ENCODE data around the gene ADH1A.
"Not testable (repeated sequence)": the region's sequence is repeated elsewhere in the genome, so short reads cannot be mapped to it uniquely, and the experiment has no call there.

ADH1A gene

DNA sequence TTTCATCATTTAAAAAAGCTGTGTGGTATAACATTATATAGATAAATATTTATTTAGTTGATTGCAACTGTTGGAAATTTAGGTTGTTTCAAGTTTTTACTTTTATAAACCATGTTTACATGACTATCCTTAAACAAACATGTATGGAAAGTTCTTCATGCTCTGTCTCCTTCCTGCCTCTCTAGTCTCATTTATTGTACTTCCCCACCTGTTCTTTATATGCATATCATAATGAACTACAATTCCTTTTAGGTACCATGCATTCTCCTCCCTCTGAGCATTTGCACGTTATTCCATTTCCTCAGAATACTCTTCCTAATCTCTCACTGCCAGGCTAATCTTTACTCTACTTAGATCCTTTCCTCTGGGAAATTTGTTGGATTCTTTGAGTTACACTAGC is 54.8 kb downstream of the ADH1A start:
- no peaks in the 10 kb centered on the region for H3K27me3 ChIP-seq (ENCODE audit: insufficient read depth, poor library complexity, severe bottlenecking)
- no peak for DNase-seq (ENCODE audit: low read depth in 1 of 2, low spot score in 1 of 2)
- H3K27ac ChIP-seq (replicated peaks): no peak overlapping the region
- H3K4me3 ChIP-seq (replicated peaks; ENCODE audit: insufficient read depth, low read length): no peak overlapping the region
- TF ChIP-seq, protein P1, sequence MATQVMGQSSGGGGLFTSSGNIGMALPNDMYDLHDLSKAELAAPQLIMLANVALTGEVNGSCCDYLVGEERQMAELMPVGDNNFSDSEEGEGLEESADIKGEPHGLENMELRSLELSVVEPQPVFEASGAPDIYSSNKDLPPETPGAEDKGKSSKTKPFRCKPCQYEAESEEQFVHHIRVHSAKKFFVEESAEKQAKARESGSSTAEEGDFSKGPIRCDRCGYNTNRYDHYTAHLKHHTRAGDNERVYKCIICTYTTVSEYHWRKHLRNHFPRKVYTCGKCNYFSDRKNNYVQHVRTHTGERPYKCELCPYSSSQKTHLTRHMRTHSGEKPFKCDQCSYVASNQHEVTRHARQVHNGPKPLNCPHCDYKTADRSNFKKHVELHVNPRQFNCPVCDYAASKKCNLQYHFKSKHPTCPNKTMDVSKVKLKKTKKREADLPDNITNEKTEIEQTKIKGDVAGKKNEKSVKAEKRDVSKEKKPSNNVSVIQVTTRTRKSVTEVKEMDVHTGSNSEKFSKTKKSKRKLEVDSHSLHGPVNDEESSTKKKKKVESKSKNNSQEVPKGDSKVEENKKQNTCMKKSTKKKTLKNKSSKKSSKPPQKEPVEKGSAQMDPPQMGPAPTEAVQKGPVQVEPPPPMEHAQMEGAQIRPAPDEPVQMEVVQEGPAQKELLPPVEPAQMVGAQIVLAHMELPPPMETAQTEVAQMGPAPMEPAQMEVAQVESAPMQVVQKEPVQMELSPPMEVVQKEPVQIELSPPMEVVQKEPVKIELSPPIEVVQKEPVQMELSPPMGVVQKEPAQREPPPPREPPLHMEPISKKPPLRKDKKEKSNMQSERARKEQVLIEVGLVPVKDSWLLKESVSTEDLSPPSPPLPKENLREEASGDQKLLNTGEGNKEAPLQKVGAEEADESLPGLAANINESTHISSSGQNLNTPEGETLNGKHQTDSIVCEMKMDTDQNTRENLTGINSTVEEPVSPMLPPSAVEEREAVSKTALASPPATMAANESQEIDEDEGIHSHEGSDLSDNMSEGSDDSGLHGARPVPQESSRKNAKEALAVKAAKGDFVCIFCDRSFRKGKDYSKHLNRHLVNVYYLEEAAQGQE (IDR thresholded peaks at IDR 0.05; ENCODE audit: insufficient replicate concordance, low read depth): no peak
- TF ChIP-seq SPI1 (IDR thresholded peaks at IDR 0.05; ENCODE audit: borderline replicate concordance, low read depth): no peak
- no peak for TF ChIP-seq GABPA (IDR thresholded peaks at IDR 0.05; ENCODE audit: low read depth)
- TF ChIP-seq, protein P2, sequence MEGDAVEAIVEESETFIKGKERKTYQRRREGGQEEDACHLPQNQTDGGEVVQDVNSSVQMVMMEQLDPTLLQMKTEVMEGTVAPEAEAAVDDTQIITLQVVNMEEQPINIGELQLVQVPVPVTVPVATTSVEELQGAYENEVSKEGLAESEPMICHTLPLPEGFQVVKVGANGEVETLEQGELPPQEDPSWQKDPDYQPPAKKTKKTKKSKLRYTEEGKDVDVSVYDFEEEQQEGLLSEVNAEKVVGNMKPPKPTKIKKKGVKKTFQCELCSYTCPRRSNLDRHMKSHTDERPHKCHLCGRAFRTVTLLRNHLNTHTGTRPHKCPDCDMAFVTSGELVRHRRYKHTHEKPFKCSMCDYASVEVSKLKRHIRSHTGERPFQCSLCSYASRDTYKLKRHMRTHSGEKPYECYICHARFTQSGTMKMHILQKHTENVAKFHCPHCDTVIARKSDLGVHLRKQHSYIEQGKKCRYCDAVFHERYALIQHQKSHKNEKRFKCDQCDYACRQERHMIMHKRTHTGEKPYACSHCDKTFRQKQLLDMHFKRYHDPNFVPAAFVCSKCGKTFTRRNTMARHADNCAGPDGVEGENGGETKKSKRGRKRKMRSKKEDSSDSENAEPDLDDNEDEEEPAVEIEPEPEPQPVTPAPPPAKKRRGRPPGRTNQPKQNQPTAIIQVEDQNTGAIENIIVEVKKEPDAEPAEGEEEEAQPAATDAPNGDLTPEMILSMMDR (IDR thresholded peaks at IDR 0.05; ENCODE audit: insufficient read depth, low read length): no peak
- TF ChIP-seq POLR2AphosphoS5 (IDR thresholded peaks at IDR 0.05; ENCODE audit: low read depth): no peak

DNA sequence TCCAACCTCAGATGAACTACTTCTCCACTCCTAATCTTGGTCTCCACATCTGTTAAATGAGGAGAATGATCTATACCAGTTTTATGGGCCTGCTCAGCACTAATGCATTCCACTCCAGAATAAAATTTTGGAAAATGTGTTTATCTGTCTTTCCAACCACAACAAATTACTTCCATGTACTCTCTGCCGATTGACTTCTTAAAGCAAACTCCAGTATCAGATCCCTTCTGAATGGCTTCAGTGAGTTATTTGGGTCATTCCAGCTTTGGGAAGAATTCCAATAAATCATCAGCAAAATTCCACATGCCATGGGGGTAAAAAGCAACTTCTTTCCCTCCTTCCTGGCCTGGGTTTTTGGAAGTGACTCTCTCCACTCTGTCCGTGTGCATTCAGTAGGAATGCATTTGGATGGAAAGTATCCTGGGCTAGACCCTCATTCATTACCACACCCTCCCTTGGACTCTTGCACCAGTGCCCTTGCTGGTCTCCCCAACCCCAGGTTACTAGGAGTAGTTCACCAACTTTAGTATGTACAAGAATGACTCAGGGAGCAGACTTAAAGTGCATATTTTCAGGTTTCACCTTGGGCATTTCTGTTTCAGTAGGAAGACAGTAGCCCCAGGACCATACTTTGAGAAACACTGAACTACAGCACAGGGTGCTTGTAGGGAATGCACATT is 56.3 kb downstream of the ADH1A start:
- DNase-seq (ENCODE audit: low read depth in 1 of 2, low spot score in 1 of 2): no peak

DNA sequence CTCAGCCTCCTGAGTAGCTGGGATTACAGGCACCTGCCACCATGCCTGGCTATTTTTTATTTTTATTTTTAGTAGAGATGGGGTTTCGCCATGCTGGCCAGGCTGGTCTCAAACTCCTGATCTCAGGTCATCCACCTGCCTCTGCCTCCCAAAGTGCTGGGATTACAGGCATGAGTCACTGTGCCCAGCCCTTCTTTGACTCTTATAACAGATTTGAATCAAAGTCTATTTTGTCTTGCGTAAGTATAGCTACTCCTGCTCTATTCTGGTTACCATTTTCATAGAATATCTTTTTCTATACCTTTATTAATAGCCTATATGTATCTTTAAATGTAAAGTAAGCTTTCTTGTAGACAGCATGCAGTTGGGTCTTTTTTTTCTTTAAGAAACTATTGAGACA is 57.4 kb downstream of the ADH1A start:
- not testable (repeated sequence) for H3K27me3 ChIP-seq (ENCODE audit: insufficient read depth, poor library complexity, severe bottlenecking); H3K27ac ChIP-seq (replicated peaks); H3K4me3 ChIP-seq (replicated peaks; ENCODE audit: insufficient read depth, low read length); DNase-seq (ENCODE audit: low read depth in 1 of 2, low spot score in 1 of 2)

More for the DNA sequence above, 56.3 kb downstream of the ADH1A start:
- Histone ChIP-seq H3K27me3 (ENCODE audit: insufficient read depth, poor library complexity, severe bottlenecking) (no peaks in the 10 kb centered on the region), H3K4me3 (replicated peaks; ENCODE audit: insufficient read depth, low read length) (no peak overlapping the region), H3K27ac (replicated peaks) (no peak overlapping the region)
- no peak for TF ChIP-seq GABPA (IDR thresholded peaks at IDR 0.05; ENCODE audit: low read depth)
- TF ChIP-seq SPI1 (IDR thresholded peaks at IDR 0.05; ENCODE audit: borderline replicate concordance, low read depth): no peak
- TF ChIP-seq, protein P2 (IDR thresholded peaks at IDR 0.05; ENCODE audit: insufficient read depth, low read length): no peak
- TF ChIP-seq POLR2AphosphoS5 (IDR thresholded peaks at IDR 0.05; ENCODE audit: low read depth): no peak
- TF ChIP-seq, protein P1 (IDR thresholded peaks at IDR 0.05; ENCODE audit: insufficient replicate concordance, low read depth): no peak

DNA sequence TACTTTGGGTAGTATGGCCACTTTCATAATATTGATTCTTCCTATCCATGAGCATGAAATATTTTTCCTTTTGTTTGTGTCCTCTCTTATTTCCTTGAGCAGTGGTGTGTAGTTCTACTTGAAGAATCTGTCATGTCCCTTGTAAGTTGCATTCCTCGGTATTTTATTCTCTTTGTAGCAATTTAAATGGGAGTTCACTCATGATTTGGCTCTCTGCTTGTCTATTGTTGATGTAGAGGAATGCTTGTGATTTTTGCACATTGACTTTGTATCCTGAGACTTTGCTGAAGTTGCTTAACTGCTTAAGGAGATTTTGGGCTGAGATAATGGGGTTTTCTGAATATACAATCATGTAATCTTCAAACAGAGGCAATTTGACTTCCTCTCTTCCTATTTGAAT is 62.1 kb downstream of the ADH1A start:
- not testable (repeated sequence) for H3K27ac ChIP-seq (replicated peaks); DNase-seq (ENCODE audit: low read depth in 1 of 2, low spot score in 1 of 2); H3K27me3 ChIP-seq (ENCODE audit: insufficient read depth, poor library complexity, severe bottlenecking); H3K4me3 ChIP-seq (replicated peaks; ENCODE audit: insufficient read depth, low read length)

DNA sequence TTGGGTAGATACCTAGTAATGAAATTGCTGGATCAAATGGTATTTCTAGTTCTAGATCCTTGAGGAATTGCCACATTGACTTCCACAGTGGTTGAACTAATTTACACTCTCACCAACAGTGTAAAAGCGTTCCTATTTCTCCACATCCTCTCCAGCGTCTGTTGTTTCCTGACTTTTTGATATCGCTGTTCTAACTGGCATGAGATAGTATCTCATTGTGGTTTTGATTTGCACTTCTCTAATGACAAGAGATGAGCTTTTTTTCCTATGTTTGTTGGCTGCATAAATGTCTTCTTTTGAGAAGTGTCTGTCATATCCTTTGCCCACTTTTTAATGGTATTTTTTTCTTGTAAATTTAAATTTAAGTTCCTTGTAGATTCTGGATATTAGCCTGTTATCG is 63.1 kb downstream of the ADH1A start:
- DNase-seq (ENCODE audit: low read depth in 1 of 2, low spot score in 1 of 2); H3K4me3 ChIP-seq (replicated peaks; ENCODE audit: insufficient read depth, low read length); H3K27me3 ChIP-seq (ENCODE audit: insufficient read depth, poor library complexity, severe bottlenecking); H3K27ac ChIP-seq (replicated peaks): not testable (repeated sequence)

All from HL-60 (cell line).